ENCODE measurements around the gene PTCH1.

Gene PTCH1

DNA sequence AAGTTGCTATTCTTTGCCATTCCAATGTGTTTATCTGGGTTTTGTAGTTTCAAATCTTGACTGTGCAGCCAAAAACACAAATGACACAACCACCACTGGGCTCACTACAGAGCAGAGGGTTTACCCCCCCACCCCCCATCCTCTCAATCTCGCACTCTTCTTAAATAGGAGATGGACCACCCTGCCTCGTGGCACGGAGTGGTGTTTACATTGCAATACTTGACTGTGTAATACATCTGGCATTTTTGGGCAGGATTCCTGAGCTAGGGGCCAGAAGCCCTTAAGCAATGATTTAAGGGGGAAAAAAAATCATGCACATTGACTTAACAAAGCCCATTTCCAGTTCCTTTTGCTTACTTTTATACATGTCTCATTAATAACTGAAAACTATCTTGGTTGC lies 19.0 kb downstream of the PTCH1 start:
- no peak for DNase-seq

DNA sequence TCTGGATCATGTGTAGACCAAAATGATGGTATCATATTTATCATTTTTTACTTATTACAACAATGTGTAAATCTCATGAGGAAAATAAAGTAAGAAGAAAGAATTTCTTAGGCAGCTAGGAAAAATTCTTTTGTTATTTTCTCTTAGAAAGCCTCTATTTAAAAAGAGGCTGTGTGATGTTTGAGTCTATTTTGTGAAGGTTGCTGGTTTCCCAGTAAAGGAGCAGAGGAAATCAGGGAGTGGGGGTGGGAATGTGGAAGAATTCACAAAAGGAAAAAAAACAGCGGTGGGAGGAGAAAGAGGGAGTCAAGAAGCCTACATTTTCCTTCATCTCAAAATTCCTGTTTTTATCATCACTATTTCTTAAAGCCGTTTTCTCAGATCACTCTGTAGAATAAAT lies 20.1 kb downstream of the PTCH1 start:
- DNase-seq: no peak

DNA sequence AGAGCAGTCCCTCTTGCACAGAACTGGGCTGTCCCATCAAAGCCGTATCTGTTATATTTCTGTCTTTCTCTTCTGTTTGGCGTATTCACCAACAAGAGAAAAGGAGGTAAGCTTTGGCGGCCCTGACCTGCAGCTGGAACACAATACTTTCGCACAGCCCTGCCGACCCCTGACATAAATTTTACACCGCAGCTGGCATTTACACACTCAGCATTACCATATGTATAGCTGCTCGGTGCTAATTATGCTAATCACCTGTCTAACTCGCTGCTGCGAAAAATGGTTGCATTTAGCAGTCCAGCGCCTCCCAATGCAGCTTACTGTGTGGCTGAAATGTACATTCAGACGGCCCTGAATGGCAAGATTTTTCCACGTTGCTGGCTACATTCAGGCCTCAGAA lies 20.8 kb downstream of the PTCH1 start:
- DNase-seq: no peak

DNA sequence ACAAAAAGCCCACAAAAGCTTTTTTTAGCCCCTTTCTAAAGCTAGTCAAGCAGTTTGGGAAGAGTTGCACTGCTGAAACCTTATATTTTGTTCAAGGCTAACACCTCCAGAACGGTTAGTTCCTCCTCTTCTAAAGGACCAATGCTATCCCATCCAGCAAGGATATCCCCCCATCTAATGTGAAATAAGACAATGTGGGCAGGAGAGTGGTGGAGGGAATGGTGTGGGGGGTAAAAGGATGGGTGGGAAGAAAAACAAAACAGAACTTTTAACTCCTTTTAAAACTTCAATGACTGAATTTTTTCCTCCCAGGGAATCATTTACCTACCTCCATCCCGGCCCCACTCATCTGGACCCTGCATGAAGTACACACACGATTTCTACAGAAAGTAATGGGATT lies 21.2 kb downstream of the PTCH1 start:
- no peak for DNase-seq

DNA sequence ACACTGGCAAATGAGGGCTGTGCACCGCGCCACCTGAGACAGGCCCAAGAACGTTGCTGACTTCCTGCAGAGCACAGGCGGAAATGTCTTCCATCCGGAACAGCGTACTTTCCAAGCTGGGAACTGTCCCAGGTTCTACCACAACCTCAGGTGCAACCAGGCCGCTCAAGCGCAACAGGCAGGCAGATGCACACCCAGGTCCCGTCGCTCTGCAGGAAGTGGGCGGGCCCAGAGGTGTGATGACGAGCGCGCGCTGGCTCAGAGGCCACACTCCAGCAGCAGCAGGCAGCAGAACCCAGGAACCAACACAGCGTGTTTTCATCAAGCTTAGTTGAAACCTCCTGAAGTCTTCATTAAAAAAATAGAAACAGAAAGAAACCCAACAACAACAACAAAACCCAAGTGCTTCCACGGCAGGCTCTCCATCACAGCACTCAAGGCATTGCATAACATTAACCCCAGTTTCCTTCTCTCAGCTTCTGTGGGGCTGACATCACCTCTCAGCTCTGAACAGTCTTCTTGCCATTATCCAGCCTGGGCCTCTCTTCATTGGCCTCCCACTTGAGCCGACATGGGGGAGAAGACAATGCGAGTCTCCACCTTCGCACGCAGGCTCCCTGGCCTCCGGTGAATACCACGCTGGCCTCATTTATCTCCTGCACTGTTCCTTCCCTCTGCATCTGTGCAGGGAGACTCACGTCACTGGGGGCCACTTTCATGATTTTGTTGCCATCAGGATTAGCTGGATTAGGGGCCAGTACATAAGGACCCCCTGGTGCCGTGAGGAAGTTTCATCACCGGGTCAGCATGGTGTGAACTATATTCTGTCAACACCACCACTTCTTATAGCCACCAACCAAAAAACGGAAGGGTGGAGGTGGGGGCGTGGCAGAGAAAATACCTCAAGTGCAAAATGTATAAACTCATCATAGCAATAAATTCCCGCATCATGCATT lies 22.1 kb downstream of the PTCH1 start:
- no peak for DNase-seq

DNA sequence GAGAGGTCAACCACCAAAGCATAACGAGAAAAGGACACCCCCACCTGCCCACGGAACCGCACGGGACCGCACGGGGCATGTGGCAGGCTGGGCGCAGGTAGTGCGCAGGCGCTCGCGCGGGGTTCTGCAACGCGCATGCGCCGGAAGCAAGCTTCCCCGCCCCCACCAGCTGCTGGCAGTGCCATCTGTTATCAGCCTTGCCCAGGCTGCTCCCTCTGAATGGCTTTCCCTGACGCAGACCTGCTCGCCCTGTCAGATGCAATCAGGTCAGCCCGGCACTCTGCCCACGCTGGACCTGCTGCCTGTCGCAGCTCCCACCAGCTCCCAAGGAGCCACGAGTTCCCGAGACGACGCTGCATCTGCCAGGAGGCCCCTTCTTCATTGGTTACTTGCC lies 22.8 kb downstream of the PTCH1 start:
- DNase-seq: no peak

DNA sequence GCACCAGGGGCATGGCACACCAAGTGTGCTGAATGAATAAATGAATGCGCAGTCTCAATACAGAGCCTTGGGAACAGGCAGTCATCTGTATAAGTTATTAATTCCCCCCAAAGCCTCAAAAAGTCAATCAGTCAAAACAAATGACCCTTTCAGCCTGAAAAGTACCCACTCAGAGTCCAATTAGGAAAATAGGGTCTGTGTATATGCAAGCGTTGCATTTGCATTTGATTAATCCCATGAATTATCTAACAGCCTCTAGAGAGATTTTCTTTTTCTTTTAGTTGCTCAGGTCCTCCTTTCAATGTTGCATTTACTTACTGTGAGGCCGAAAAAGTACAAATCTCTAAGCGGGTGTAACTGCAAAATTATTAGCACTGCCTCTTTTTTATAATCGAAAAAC lies 23.4 kb downstream of the PTCH1 start:
- no peak for DNase-seq

DNA sequence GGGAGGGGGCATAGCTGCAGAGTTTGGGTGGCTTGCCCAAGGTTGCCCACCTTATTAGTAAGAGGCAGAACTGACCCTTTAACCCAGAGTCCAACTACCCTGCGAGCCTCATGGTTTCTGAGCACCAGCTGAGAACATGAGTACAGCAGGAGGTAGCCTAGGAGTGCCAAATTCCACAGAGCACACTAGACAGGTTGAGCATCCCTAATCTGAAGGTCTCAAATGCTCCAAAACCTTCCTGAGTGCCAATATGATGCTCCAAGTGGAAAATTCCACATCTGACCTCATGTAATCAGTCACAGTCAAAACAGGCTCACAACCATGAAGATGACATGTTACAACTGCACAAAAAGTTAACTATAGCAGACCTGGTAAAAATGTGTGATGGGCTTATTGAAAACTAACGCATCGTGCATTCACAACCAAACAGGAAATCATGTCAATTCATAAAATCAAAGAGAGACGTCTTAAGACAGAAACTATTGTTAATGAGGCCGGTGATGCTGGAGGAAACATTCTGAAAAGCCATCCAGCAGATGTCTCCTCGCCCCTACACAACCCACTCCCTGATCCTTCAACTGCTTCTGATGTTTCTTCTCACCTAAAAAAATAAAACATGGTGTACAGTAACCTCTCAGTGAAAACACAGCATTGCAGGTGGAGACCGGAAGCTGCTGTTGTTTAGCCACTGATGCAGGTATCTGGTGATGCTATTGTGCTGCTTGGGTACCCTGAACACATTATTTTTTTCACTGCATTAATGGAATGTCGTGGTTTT lies 25.0 kb downstream of the PTCH1 start:
- no peak for DNase-seq

DNA sequence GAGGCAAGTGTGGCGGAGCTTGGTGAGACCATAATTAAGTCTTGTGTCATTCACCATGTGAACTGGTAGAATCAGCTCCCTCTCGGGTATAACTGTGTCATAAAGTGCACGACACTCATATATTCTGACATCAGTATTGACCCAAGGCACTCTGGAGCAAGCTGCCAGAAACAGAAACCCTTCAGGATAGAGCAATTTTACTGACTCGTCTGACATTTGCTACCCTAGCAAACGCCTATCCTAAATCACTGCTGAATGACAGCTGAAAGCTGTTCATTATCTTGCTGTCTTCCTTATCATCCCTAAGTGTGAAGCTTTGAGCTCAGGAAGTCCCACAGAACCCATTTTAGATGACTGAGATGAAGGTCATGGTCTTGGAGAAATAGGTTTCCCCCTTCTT lies 27.8 kb downstream of the PTCH1 start:
- DNase-seq: no peak

DNA sequence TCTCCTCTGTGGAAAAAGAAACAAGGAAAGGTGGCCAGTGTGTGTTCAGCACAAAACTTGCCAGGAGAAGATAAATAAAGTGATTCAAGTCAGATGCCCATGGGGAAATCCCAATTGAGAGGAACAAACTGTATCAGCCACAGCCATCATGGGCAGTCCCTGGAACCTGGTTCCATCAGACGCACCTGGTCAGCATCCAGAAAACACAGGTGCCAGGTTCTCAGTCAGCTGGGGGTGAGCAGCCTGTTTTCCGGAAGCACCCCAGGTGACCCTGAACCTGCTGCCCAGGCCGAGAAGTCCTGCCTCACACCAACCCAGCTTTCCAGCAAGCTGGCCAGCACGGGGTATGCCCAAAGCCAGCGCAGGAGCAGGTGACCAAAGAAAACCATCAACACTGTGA lies 30.5 kb downstream of the PTCH1 start:
- no peak for DNase-seq

DNA sequence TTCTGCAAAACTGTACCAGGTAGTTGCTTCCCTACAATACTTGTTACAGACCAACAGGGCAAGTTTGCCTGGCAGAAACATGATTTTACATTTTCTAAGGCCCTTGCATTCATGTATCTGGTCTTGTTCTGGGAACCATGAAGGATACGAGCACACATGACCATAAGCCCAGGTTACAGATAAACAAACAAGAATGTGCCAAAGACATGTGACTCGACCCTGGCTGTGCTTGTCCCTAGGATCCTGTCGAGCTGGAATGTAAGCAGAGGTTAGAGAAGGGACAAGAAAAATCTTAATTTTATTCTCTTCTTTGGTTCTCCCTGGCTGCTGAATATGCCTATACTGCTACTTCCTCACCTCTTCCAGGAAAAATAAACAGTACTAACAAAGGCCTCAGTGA lies 32.5 kb downstream of the PTCH1 start:
- DNase-seq: no peak

DNA sequence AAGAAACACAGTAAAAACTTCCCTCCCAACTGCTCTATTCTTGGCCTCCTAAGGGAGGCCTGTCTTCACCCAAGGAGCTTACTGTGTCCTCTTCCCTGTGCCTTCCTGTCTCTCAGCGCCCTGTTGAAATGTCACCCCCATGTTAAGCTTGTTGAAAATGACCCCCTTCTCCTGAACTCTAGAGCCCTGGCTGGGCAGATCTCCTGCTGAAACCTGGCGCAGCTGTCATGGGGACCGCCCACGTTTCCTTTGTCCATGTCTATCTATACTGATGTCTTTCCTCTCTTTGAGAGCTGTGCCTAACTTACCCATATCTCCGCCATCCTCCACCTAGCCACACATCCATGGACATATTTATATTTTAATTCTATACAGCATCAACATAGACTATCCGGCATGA lies 33.3 kb downstream of the PTCH1 start:
- DNase-seq: no peak

DNA sequence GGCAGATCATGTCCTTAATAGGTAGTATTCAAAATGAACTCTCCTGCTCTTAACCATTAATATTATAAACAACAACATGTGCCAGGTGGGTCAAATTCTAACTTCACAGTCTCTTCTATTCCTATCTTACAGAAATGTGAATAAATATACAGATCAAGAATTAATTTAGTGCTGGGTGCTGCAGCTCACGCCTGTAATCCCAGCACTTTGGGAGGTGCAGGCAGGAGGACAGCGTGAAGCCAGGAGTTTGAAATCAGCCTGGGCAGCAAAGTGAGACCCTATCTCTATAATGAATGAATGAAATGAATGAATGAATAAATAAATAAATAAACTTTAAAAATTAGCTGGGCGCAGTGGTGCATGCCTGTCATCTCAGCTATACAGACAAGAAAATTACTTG lies 34.1 kb downstream of the PTCH1 start:
- DNase-seq: no peak

DNA sequence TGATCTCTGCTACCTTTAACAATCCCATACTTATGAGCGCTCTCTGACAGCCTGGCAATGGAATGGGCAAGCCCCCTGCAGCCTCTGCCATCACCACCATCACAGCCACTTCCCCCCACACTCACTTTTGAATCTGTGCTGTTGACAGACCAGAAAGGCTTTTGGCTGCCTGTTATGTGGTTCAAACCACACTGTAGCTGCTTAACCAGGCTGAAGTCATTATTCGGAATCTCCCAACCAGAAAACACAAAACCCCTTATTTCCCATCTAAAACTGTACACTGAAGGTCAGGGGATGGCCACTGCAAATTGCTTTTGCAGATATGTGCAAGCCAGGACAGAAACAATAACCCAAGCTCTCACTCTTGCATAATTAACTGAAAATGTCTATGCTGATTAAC lies 35.8 kb downstream of the PTCH1 start:
- no peak for DNase-seq

DNA sequence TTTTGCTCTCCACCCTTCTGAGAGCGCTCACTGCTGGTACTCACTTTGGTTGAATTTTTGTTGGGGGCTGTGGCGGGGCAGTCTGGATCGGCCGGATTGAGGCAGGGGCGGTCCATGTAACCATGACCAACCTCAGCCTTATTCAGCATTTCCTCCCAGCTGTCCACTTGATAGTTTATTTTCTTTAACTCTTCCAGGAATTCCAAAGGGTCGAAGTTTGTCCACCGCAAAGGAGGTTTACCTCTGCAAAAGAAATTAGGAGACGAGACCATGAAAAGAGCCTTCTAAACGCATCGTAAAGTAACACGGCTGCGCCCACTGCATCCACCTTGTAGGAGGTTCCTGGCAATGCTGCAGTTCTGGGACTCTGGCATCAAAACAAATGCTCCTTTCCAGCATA lies 36.4 kb downstream of the PTCH1 start:
- no peak for DNase-seq

DNA sequence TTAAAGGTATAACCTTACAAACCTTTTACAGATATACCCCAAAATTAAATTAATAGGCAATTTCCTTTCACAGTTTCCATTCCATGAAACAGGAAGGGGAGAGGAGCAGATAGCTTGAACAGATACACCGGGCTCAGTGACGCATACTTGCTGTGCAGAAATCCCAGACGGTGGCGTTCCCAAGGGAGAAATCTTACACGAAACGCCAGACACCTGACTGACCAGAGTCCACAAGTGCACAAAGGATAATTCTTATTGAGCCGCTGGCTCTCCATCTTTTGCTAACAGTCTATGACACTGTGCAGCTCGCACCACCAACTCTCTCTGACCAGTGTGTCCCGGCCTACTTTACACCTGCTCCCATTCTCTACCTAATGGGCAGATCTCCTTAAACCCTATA lies 37.4 kb downstream of the PTCH1 start:
- no peak for DNase-seq

DNA sequence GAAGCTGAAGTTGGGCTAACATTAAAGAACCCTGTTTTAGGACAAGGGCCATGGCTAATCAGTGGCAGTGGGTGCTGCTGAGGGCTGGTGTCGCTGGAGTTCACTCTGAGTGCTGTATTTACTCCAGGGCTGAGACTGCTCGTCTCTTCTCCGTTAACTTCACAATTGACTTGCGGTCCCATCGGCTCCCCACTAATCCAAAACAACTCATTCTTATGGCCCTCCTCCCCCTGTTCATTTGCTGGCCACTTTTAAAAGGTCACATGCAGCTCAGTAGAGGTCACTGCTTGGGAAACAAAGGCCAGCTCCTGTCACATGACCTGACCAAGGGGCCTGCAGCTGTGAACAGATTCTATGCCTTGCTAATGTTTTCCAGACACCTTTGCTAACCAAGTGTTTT lies 38.4 kb downstream of the PTCH1 start:
- no peak for DNase-seq

DNA sequence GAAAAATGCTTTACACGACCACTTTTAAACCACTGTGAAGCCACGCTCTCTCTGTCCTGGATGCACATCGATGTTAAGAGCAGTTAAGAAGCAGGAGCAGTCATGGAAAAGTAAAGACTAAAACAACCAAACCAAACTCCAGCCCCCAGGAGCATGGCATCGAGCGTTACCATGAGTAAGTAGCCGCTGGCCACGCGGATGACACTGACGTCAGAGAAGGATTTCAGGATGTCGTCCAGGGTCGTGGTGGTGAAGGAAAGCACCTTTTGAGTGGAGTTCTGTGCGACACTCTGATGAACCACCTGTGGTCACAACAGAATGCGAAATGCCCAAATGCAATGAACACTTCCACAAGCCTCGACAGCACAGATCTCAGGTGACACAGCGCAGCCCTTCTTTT lies 38.9 kb downstream of the PTCH1 start:
- DNase-seq: no peak

DNA sequence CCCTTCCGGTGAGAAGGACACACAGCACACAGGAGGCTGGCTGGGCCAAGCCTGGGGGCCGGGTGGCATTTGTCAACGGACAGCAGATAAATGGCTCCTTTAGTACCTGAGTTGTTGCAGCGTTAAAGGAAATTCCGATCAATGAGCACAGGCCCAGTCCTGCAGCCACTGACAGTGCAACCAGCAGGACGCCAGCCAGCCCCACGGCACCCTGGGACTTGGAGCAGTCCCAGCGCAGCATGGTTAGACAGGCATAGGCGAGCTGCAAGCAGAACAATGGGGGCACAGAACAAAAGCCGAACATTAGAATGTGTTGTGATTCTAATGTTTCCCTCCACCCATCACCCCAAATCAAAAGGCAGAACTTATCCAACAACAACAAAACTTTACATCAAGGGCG lies 39.3 kb downstream of the PTCH1 start:
- no peak for DNase-seq

DNA sequence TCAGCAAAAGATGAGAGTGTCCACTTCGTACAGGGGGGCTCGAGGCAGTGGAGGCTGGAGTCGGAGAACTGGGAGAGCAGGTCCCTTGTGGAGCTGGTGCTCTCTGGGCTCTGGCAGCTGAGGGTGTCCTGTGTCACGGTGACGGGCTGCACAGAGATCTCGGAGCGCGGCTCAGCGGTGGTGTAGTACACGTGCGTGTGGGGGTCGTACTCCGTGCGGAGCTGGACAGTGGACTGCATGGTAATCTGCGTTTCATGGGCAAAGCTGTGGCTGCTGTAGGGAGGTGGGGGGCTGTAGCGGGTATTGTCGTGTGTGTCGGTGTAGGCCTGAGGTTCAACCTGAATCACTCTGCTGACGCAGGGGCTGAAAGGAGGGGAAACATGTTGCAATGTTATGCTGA lies 48.0 kb downstream of the PTCH1 start:
- DNase-seq: no peak

DNA sequence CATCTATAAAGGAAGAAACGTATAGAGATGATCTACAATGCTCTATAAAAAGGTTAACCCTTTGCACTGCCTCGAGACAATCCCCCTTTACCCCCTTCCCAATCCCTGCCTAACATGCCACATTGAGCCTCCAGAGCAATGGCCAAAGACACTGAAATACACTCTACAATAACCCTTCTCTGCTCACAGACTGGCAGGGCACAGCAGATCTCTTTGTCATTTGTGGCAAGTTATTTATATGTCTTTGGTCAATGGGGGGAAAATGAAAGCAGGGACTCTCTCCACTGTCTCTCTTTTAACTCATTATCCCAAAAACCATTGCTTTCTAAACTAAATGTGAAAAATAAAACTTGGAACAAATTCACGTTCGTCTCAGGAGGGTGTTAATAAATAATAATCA lies 51.7 kb downstream of the PTCH1 start:
- DNase-seq: no peak

DNA sequence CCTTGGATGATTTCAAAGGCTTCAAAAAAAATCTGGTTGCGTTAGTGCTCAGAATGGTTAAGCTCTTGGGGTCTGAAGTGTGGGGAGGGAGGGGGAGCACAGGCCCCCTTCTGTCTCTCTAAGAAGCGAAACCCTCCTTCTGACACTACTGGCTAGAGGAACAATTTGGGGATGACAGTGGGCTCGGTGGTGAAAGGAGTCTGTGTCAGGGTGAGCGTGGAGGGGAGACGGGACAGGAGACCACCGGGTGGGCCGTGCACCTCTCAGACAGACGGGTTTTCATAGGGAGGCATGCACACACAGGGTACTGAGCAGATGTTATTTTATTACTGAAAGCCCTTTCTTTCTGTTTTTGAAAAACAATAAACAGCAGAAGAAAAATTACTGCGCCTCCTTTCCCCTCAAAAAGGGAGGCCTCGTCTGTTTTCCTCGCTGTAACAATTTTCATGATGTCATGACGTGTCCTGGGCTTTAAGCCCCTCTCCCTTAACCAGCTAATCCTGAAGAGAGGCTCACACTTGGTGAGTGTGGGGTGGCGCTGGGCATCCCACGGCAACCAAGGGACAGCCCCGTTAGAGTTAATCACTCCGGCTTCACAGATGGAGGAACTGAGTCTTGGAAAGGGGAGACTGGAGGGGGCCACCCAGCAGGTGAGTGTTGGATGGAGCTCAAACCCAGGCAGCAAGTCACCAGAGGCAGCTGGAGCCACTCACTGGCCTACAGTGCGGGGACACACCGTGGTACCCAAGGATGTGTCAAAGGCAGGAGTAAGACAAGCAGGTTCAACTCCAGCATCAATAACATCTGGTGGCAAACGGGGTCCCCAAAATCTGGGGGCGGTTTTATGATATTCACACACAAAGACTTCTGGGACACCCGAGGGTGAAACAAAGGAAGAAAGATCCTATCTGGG lies 53.4 kb downstream of the PTCH1 start:
- no peak for DNase-seq

Data from NCI-H345 (cell line).